Stimulated activated CD4-positive, alpha-beta T cell treated with anti-CD3 and anti-CD28 coated beads, TNF-alpha, amount 100 ng/mL, for 4 hours (primary cell): ENCODE data around the gene MEI1.

Experiments
- DNase-seq, 3 experiments: peaks; one replicate each; pipeline ENCODE4 v3.0.0-alpha.2; 2020; ENCODE audit warnings: low read depth in 3 of 3

MEI1 gene

GRCh38 chr22:41742918-41743317 is 43.6 kb downstream of the MEI1 start:
- no peak for DNase-seq

GRCh38 chr22:41745968-41746367 is 46.7 kb downstream of the MEI1 start:
- no peak for DNase-seq

- peak; percentile 9 to 18 (median 13) for DNase-seq
Measured at GRCh38 chr22:41746567-41747400, 47.5 kb downstream of the MEI1 start.

GRCh38 chr22:41752011-41752970 is 53.0 kb downstream of the MEI1 start:
- no peak for DNase-seq

GRCh38 chr22:41753984-41754383 is 54.7 kb downstream of the MEI1 start:
- DNase-seq, result no peak

- no peak for DNase-seq
Measured at GRCh38 chr22:41757502-41757901, 58.2 kb downstream of the MEI1 start.

- DNase-seq, result no peak
Measured at GRCh38 chr22:41758231-41758630, 58.9 kb downstream of the MEI1 start.

GRCh38 chr22:41762980-41763779 is 63.9 kb downstream of the MEI1 start:
- no peak for DNase-seq

GRCh38 chr22:41766476-41766875 is 67.2 kb downstream of the MEI1 start:
- no peak for DNase-seq

- no peak for DNase-seq
Measured at GRCh38 chr22:41768430-41768829, 69.1 kb downstream of the MEI1 start.

- DNase-seq, result no peak
Measured at GRCh38 chr22:41770715-41771468, 71.6 kb downstream of the MEI1 start.

- no peak for DNase-seq
Measured at GRCh38 chr22:41772198-41772597, 72.9 kb downstream of the MEI1 start.

- DNase-seq, result no peak
Measured at GRCh38 chr22:41772645-41773044, 73.3 kb downstream of the MEI1 start.

GRCh38 chr22:41775338-41775737 is 76.0 kb downstream of the MEI1 start:
- DNase-seq, result no peak

- DNase-seq, result no peak
Measured at GRCh38 chr22:41775976-41776375, 76.7 kb downstream of the MEI1 start.

- DNase-seq, result no peak
Measured at GRCh38 chr22:41776381-41776780, 77.1 kb downstream of the MEI1 start.

GRCh38 chr22:41777749-41778425 is 78.6 kb downstream of the MEI1 start:
- no peak for DNase-seq

GRCh38 chr22:41779929-41780505 is 80.7 kb downstream of the MEI1 start:
- DNase-seq, result no peak

- DNase-seq, result peak; percentile 37 to 68 (median 56)
Measured at GRCh38 chr22:41780746-41781505, 81.6 kb downstream of the MEI1 start.
